HG03045 (cell line): ENCODE data around the gene SDC3.

ENCODE experiments used
- ATAC-seq: cut with Tn5 transposase; IDR thresholded peaks from one replicate; pipeline ENCODE4 v1.9.1; 2021; ENCODE audit warnings: mild to moderate bottlenecking, moderate library complexity; ENCODE audit not compliant: unreplicated experiment

SDC3 gene

DNA sequence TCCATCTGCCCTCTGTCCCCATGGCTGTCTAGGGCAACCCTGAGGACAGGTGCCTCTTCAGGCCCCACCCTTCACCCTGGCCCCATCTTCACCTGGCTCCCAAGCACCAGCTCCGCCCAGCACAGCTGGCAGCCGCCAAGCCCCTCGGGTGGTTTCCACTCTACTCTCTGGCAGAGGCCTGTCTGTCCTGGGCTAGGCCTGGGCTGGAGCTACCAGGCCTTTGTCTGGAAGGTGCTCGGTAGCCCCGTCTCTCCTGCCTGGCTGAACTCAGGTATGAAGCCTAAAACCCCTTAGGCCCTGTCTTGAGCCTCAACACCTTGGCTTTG is 17.4 kb downstream of the SDC3 start:
- no peak for ATAC-seq

DNA sequence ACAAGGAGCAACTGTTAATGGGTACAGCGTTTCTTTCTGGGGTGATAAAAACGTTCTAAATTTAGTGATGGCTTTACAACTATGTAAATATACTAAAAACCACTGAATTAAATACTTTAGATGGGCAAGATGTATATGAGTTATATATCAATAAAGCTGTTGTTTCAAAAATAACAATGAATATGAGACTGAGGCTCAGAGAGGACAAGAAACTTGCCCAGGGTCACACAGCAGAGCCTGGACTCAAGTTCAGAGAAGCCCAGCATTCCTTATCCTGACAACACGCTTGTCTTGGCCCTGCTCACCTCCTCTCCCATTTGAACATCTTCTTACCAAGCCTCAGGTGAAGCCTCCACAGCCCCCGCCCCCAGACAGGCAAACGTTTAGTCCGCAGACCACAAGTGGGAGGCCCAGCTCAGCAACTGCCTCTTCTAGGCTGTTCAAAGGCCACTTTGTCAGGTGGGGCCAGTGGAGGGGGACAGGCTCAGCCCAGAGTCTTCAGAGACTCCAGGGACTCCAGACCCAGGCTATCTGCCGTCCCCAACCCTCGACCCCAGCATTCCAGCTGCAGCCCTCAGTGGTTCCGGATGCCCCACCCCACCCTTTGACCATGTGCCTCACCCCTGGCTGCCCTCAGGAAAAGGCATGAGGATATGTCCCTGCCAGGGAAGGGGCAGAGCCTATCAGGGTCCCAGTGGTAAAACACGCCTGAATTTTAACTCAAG is 17.9 kb downstream of the SDC3 start:
- no peak for ATAC-seq

DNA sequence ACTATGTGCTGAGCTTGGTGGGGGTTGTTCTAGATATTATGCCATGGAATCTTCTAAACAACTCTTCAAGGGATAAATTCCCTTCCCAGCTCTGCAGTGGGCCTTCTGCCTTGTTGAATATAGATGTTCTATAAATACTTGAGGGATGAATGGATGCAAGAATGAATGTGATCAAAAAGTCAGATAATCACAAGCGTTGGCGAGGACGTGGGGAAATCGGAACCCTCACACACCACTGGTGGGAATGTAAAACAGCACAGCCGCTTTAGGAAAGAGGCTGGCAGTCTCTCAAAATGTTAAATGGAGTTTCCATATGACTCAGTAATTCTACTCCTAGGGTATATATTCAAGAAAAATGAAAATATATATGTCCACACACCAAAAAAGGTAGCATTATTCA is 19.0 kb downstream of the SDC3 start:
- no peak for ATAC-seq

DNA sequence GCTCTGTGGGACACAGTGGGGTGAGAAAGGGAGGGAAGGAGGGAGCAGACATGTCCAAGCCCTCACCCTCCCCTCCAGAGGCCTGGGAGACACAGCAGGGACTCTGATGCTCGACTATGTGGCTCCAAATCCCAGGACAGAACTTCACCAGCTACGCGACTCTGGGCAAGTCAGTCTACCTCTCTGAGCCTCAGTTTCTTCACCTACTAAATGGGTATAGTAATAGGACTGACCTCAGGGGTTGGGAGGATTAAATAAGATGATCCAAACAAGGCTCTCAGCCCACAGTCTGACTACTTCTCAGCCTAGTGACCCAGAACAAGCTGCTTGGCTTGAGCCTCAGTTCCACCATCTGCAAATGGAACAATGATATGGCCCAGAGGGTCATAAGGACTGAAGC is 19.6 kb downstream of the SDC3 start:
- no peak for ATAC-seq

DNA sequence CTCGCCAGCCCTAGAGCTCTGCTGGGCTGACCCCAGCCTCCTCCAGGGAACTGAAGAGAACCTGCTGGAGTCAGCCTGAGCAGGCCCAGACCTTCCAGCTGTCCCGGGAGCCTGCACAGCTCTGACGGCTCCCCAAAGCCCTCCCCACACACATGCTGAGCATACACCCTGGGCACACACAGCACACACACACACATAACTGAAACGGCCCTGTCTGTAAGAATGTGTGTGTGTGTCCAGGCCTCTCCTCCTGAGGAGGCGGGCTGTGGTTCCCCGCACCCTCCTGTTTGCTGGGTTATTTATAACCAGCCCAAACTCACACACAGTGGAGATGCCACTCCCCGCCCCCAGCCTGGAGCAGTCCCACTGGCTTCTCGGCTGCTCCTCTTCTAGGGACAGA is 20.2 kb downstream of the SDC3 start:
- ATAC-seq = no peak

DNA sequence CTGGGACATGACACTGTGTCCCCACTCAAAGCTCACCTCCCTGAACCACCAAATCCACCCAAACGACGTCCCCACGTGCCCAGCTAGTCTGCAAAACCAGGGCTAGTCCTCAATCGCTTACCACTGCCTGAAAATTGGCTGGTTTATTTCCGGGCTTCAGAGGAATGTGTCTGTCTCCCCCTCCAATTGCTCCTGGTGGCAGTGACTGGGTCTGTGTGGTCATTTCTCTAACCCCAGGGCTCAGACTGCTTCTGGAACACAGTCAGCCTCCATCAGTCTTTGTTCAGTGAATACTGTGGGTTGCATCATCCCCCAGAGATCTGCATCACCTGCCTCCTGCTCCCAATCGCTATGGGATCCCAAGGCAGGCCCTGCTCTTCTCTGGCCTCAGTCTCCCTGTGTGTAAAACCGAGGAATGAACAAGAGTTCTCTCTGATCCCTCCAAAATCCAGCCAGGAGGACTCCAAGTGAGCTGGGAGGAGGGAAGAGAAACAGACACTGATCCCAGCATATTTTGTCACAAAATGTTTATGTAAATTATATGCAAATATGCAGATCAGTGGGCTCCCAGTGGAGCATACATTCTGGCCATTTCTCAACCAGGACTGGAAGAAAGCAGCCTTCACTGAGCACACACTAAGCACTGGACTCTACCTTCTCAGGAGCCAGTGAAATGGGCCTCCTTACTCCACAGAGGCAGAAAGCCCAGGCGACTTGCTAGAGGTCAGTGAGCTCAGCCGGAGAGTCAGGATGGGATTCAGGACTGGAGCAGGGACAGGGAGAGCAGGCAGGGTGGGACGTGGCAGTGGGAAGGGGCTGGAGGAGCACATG is 20.9 kb downstream of the SDC3 start:
- ATAC-seq = no peak

DNA sequence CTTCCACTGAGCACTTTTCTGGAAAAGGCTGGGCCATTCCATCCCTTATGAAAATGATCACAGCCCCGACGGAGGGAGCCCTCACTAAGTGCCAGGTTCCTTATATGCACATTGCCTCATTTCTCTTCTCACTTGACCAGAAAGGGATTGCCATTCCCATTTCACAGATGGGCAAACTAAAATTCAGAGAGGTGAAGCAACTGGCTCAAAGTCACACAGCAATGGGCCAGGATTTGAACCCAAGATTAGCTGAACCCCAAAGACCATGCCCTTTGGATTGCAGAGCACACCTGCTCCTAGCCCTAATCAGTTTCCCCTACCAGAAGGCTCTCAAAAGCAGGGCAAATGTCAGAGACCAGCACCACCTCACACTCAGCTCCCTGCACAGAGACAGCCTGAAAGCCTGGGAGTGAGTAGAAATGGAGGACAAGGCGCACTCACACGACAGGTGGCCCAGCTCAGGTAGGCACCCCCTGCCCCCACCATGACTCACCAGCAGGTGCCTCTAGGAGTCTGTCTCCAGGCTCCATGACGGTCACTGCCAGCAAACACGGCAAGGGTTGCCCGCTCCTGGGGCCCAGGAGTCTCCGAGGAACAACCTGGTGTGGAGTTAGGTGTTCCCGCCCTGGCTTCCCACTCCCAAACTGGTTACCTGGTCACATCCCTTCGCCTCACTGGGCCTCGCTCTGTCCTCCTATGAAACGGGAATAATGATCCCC is 21.7 kb downstream of the SDC3 start:
- no peak for ATAC-seq

DNA sequence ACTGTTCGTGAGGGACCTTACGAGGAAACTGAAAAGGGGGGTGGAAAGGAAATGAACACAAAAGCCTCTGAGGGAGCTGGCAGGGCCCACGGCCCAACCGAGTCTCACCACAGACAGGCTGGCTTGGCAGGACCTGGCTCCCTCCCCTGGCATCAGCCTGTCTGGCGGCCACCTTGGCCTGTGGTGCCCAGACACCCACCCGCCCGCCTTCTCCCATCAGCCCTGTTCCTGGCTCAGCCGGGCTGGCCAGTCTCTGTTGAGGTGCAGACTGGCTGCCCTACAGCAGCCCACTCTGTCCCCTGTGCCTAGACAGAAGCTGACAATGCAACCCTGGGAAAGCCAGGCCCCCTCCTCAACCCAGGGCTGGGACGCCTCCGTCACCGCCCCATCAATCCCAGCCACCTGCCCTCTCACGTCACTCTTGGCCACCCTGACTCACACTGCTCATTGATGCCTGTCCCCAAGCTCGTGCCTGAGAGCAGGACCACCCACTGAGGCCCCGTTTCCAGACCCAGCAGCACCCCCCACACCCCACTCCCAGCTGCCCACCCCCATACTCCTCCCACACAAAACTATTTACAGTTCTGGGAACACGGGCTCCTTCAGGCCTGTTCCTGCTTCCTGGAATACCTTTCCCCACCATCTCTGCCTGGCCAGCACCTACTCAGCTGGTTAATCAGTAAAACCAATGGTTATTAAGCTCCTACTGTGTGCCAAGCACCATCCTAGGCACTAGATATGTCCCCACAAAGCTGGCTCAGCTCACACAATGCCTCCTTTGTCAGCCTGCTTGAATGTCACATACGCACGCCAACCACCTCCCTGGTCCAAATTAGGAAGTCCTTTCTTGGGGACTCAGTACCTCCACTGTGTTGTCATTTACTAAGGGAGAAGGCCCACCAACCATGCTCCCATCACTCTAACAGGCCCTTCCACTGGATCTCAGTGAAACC is 22.7 kb downstream of the SDC3 start:
- ATAC-seq = no peak

DNA sequence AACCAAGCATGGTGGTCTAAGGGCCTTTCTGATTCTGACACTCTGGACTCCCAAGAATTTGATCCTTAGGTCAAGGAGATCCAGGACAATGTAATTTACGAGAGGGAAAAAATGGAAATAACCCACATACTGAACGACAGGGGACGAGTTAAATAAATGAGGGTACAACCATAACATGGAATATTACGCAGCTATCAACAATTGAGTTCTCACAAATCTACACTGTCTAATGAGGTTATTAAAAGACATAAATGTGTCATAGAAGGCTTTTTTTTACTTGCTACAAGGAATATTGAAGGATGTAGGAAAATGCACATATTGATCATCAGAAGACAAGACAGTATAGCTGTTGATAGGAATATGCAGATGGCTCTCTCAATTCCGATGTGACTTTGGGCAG is 23.8 kb downstream of the SDC3 start:
- ATAC-seq = no peak

DNA sequence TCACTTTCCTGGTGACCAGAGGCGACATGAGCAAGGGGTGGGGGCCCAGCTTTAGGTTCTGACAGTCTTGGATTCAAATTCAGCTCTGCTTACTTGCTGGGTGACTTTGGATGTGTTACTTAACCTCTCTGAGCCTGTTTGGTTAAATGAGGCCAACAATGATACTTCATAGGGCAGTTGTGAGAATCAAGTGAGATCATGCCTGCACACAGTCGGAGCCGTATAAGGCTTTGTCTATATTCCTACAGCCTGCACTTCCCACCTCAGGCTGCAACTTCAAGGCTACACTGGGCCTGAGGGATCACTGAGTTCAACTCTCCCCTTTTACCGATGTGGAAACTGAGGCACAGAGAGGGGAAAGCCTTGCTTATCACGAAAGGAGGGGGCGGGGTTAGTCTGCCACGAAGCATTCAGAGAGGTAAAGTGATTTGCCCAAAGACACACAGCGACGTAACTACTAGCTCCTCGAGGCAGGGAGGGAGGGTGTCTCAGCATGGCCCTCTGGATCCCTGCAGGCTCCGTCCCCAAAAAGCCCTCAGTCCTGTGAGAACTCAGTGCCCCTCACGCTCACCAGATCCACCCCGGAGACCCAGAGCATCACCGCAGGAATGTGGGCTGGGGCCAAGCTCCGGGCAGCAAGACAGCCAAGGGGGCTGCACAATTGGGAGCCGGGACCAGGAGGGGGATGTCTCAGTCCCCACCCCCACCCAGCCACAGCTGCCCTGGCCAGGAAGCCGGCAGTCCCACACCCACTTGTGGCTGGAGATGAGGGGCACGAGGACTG is 25.0 kb downstream of the SDC3 start:
- no peak for ATAC-seq

DNA sequence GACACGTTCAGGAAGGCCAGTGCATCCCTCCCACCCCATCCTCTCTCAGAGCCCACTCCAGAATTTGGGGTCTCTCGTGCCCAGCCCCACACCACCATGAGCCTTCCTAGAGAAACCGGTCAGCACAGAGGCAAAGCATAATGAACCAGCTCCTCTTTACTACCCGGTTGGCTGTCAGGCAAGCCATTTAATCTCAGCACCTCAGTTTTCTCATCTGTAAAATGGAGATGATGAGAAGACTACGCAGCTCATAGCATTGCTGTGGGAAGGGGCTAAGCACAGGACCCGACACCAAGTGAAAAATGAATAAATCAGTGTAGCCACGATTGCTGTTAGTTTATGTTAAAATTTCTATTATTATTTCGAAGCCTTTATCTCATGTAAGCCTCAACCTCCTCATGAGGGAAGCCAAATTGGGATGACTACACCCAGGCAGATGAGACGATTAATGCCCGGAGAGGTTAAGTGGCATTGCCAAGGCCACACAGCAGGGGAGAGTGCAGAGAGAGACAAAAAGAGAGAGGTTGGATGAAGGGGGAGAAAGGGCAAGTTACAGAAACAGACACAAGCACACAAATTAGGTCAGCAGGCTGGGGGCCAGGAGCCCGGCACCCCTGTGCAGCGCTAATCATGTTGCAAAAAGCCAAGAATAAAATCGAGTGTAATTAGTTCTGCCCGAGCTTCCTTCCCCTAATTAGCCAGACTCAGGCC is 25.7 kb downstream of the SDC3 start:
- no peak for ATAC-seq

DNA sequence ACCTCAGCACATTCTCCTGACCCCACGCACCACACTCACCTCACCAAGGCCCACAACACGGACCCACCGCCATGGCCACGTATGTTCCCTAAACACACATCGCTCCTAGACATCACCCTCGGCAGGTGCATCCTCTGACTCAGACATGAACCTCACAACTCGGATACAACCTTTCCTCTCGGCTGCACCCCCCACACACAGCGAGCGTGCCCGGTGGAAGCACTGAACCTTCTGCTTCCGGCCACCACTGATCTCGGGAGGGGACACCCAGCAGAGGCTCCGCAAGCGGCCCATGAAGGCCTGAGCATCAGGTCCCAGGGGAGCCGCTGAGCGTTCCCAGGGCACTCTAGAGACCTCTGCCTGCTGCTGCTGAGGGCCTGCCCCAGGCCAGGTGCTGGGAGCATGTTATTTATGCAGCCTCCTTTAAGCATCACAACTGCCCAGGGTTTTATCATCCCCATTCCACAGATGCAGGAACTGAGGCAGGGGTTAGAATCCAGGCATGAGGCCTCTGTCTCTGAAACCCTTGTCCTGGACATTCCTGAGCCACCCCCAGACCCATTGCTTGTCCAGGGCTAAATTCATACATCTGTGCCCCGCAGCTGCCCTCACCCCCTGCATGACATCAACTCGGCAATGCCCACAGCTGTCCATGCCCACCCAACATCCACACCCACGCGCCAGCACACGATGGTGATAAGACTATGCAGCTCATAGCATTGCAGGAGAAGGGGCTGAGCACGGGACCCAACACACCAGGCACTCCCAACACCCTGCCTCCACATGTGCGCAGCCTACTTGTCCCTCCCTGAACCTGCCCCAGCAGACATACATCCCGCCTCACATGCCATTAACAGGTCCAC is 27.0 kb downstream of the SDC3 start:
- ATAC-seq = no peak

DNA sequence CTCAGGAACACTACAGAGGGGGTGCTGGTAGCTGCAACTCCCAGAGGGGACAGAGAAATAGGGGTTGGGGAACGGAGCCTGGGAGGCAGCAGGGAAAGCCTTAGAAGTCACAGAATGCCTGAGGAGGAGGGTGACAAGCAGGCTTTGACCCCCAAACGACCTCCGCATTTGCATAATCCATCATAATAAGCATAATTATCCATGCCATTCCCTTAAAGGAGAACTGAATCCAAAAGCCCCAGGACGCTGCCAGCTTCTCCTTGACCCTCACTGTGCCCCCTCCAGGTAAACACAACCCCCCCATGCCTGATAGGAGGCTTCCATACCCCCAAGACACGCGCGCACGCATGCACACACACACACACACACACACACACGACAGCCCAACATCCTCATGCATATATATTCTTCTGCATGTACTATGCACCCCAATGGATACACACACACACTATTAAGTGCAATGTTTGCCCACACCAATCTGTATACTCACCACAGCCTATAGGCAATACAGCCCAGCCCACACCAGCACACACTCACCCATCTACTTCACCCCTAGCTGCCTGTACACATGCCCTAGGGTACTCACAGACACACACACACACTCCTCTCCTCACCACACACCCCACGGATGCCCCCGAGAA is 27.8 kb downstream of the SDC3 start:
- ATAC-seq = no peak

DNA sequence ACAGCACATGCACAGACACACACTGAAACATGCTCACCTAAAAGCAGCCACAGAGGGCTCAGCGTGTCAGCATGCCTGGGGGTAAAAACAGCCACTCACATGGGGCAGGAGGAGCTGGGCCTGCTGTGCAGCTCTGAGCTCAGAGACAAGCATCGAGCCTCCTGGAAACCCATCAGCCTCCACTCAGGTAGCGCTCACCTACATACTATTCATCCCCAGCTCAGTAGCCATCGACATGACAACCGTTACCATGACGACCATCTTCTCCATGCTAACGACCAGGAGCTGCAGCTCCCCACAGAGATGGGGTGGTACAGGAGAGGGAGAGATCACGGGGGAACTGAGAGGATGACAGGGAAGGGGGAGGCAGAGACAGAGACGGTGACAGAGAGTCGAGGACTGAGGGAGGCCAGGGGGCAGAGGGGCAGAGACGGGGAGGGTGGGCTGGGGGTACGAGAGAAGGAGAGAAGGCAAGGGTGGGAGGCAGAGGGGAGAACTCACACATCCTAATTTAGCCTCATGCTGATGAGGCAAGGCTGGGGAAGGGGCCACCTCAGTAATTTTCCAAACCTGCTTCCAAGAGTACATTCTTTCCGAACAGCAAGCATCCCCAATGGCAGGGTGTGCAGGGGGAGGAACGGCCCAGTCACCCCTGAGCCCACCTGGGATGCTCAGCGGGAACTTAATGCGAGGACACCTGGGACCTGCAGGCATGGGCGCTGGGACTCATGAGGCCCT is 28.4 kb downstream of the SDC3 start:
- no peak for ATAC-seq

DNA sequence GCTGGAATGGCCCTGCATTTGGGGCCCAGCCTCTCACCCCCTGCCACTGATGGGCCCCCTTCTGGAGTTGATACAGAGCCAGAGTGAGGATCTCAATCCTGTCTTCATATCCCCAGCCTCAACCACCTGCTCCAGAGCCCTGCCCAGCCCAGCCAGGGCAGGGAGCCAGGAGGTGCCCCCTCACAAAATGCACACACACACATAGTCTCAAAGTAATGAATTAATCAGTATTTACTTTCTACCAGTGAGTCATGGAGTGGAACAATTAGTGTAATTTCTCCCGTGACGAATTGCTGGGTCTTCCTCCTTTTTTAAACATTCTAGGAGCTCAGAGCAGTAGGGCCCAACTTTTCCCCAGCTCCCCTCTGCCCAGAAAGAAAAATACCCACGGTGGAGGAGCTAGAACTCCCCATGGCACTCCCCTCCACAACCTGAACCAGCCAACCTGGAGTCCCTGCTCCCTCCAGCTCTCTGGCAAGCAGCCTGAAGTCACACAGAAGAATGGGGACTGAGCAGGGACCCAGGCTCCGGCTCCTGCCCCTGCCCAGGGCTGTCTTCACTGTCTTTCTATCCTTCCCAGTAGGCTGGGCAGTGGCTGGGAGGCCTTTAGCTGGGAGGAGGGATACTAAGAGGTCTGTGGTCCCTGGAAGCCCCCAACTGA is 29.3 kb downstream of the SDC3 start:
- no peak for ATAC-seq

DNA sequence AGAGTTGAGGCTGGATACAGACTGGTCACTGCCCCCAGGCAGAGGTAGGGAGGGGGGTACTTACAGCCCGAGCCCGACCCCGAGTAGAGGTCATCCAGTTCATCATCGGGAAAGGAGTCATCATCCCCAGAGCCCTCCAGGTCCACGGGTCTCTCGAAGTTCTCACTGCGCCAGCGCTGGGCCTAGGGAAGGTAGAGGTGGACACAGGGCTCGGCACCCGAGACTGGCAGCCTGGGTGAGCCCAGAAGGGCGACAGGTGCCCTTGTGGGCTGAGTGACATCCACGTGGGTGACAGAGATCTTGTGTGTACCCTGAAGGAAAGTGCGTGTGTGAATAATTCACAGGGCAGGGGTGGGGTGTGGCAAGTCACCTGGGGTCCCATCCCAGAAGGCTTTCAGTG is 30.0 kb downstream of the SDC3 start:
- ATAC-seq = no peak

DNA sequence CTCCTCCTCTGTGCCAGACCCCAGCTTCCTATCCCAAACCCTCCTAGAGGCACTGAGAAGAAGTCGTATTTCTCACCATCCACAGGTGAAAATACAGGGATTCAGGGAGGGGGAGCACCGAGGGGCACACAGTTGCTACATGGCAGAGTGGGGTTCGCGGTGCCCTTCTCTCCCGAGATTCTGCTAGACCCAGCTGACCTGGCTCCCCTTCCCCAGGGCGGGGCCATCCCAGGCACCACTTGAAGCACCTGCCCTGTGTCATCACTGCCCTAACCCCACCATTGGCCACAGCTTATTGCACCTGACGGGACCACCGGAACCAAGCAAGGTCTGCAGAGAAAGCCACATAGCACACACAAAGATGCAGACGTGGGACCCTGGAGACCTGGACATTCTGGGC is 30.5 kb downstream of the SDC3 start:
- ATAC-seq = no peak
